Activated CD8-positive, alpha-beta memory T cell treated with anti-CD3 and anti-CD28 coated beads for 24 hours (primary cell): ENCODE measurements around the gene TEPSIN.
A peak's percentile ranks its signal among the peaks of the same experiment; 100 is the strongest.

Experiments
- DNase-seq: peaks from one replicate; pipeline ENCODE4 v3.0.0-alpha.2; 2020

Gene TEPSIN

DNA sequence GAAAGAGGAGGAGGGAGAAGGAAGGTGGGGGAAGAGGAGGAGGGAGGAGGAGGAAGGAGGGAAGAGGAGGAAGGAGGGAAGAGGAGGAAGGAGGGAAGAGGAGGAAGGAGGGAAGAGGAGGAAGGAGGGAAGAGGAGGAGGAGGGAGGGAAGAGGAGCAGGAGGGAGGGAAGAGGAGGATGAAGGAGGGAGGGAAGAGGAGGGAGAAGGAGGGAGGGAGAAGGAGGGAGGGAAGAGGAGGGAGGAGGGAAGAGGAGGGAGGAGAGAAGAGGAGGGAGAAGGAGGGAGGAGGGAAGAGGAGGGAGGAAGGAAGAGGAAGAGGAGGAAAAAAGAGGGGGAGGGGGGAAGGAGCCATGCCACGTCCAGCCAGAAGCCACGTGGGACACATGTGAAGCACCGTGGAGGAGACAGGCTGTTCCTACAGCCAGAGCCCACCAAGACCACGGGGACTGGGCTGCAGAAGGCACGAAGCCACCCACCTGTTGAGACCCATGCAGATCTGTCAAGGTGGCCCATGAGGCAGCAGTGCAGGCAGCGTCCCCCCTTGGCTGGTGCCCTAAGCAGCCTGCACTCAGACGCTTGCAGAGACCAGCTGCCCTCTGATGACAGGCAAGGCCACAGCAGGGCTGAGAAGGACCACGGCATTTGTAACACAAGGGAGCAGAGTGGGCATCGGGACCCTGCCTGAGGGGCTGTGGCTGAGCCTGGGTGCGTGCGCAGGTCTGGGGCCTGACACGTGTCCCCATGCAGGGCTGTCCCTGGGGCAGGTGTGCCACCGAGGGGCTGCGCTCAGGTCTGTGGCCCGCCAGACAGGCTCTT, 10.6 kb upstream of the TEPSIN start:
- no peak for DNase-seq

DNA sequence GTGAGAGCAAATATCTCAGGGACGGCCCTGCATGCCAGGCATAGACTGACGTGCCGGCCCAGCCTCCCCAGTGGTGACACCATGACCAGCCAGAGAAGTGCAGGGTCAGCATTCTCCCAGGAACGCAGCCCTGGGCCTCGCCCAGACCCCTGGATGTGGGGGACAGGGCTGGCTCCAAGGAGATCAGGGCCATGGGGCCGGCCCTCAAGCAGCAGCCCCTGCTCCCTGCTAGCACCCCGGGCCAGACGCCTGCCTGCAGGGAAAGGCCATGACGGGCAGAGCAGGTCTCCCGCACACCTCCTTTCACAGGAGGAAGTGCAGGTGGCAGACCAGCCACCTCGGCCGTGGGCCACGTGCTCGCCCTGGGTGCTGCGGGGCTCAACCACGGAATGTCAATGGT, 9.8 kb upstream of the TEPSIN start:
- DNase-seq, result no peak

DNA sequence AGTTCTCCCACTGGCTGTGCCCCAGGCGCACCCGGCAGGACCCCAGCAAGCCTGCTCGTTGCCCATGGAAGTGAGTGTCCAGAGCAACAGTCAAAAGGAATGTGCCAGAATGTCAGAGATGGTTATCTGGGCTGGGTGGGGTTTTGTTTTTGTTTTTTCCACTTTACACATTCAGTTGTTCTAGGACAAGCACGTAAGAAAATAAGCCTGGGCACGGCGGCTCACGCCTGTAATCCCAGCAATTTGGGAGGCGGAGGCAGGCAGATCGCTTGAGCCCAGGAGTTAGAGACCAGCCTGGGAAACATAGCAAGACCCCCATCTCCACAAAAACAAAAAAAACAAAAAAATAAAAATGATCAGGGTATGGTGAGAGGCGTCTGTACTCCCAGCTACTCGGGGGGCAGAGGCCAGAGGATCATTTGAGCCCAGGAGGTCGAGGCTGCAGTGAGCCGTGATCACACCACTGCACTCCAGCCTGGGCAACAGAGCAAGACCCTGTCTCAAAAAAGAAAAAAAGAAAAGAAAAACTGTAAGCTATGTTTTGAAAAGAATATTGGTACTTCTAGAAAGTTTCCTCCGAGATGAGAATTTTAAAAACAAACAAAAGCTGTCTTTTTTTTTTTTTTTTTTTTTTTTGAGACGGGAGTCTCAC, 8.6 kb upstream of the TEPSIN start:
- no peak for DNase-seq

DNA sequence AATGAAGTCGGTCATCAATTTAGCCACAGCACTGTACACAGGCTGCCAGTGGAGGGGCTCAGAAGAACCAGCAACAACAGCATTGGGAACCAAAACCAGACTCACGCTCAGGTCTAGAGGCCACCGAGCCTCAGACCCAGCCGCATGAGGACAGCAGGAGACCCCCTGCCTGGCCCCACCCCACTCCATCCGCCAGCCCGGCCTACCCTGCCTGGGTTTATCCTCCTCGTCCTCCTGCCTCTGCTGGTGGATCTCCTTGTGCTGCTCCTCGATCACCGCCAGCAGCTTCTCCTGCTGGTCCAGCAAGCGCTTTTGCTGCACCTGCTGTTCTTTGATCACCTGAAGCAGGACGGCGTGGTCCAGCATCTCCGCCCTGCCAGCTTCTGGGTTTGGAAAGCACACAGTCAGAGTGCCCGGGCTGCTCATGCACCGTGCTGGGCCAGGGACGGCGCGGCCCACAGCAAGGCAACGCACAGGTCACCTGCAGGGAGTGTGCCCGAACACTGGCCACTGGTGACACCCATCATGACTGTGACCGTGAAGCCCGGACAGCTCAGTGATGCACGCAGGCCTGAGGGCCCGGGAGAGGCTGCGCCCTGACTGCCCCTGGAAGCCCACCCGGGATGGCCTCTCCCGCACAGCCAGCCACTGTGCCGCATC, 8.0 kb upstream of the TEPSIN start:
- no peak for DNase-seq

DNA sequence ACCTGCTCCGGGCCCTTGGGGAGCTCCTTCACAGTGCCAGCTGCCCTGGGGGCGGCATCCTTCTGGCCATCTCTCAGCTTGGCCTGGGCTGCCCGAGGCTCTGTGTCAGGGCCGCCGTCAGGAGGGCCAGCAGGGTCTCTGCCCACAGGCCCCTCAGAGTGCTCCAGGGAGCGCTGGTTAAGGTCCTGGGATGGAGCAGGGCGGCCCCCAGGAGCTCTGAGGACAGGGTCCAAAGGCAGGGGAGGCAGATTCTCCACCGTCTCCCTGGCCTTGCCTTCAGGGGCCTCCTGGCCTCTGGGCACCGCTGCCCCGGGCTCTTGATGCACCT, 7.5 kb upstream of the TEPSIN start:
- no peak for DNase-seq

DNA sequence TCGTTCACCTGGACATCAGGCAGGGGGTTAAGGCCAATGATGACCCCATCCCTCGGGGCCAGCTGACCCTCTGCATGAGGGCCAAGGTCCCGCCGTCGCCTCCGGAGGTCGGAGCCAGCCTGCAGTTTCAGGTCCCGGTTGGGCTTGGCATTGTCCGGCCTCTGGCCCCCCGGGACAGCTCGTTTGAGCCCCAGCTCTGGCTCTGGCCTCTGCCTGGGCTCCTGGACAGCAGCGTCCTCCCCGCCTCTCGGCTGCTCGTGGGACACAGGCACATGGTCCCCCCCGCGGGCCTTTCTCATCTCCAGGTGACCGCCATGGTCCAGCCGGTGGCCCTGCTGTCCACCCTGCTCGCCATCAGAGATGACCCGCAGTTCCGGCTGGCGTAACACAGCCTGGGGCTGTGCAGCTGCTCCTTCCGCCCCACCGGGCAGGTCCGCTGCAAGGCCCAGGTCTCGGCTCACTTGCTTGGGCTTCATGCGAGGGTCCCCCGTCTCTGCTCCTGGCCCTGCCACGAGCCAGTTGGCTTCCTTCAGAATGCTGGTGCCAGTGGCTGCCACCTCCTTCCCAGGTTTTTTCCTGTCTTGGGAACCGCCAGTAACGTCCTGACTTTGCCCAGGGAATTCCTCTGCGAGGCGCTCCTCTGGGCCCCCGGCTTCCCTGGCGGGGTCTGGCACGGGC, 6.9 kb upstream of the TEPSIN start:
- DNase-seq, result no peak

DNA sequence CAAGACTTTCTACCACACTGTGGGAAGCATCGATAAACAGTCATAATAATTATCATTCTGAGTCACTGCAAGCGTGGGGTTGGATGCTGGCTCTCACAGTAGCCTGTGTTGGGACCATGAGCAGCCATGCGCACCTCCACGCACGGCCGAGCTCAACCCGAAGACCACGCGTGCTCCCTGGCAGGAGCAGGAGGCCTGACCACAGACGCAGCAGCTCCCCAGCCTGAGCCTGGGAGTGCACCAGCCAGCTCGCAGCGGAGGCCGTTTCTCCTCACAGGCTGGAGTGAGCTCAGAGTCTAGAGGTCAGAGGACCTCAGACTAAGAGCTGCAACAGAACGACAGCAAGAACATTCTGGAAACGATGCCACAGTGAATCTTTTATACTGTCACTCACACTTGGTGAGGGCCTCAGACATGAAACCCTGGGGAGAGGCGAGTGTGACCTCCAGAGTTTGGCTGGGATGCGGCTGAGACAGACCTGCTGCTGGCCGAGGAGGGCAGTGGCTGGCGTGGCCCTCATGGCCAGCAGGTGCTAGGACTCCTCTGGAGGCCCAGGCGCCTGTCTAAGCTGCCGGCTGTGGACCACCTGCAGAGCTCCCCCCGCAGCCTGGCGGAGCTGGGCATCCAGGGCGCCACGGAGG, 6.3 kb upstream of the TEPSIN start:
- no peak for DNase-seq

DNA sequence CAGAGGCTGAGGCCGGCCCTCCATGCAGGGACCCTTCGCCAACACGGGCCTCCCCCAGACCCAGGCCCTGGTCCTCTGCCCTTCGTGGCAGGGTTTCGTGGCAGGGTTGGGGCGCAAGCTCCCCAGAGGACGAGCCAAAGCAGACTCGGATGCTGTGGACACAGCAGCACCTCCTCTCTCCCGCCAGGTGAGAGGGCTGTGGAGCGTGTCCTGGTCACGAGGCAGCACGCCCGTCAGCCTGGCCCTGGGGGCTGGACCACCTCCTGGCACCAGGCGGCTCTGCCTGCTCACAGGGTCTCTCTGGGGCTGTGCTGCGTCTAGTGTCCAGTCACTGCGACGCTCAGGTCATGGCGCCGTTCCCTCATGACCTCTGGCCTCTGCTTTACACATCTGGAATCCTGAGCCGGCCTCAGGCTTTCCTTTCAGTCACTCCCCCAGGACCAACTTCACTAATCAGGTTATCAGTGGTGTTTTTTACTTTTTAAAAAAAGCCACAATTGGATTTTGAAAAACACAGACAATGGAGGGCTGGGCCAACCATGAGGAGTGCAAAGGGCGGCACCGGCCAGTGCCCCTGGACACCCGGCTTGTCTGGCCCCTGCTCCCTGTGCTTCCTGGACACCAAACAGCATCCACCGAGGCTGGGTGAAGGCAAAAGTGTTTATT, 5.6 kb upstream of the TEPSIN start:
- DNase-seq, result no peak

DNA sequence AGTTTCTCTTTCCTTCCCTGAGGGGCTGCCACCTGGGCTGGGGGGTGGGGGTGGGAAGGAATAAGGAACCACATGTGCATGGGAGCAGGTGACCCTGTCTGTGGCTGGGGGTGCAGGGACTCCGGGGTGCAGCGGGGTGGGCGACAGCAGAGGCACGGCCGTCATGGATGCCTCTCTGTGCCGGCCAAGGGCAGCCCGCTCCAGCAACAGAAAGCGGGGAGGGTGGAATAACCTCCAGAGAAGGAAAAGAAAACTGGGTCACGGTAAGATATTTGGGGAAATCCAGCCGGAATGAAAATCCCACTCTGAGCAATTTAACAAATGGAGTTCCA, 4.4 kb upstream of the TEPSIN start:
- DNase-seq, result no peak

DNA sequence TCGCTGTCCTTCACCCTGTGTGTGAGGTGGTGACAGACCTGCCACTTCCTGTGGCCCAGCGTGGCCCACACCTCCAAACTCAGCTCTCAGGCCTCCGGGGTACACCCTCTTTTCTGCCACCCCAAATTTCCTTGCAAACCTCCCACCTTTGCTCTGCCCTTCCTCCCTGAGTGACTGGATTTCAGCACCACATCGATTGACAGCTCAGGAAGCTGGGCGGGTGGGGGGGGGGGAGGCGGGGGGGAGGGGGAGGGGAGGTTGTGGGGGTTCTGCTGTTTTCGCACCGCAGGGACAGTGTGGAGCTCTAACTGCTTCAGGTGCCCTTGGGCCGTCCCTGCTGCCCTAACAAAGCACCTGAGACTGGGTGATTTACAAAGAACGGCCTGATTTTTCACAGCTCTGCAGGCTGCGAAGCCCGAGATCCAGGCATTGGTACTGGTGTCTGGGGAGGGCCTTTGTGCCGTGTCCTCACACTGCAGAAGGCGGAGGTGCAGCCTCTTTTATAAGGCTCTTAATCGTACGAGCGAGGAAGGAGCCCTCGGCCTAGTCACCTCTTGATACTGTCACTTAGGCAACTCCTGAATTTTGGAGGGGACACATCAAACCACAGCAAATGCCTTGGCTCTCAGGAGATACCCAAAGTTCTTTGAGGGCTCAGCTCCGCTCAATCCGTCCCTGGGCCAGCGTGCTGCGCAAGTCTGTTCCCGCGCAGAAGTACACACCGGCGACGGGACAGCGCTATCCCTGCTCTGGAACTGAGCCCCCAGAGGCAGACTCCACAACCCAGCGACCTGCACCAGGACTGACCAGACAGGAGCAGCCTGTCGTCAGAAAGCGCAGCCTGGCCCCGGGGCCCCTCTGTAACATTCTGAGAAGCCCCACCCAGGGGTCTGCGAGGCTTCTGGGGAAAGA, 3.8 kb upstream of the TEPSIN start:
- DNase-seq, result no peak

DNA sequence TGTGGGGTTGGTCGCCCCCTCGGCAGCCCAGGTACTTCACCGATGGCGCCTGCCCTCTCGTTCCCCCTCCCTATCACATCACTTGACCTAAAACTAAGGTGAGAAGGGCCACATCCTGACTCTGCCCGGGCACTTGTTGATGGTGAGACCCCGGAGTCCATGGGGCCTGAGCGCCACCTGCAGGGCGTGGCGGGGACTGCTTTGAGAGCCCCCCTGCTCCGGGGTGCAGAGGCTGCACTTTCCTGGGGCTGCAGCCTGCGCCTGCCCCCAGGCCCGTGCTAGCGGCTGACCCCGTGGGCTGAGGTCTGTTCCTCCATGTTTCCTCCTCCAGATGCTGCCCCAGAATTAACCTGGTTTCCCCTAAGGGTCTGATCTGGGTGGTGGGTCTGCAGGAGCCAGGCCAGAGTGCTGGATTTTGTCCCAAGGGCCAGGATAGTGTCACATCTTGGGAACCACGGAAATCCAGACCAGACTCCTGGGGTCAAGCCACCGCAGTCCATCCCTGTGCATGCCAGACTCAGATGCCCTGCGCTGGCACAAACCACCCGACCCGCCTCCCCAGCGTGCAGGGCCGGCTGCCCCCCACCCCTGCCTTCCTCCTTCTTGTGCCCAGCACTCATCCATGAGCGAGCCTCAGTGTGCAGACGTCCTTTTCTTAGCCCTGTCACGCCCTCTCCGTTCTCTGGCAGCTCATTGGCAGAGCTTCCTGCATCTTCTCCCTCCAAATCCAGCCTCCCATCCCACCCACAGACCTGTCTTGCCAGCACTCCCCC, 3.0 kb upstream of the TEPSIN start:
- peak; percentile 88 for DNase-seq

DNA sequence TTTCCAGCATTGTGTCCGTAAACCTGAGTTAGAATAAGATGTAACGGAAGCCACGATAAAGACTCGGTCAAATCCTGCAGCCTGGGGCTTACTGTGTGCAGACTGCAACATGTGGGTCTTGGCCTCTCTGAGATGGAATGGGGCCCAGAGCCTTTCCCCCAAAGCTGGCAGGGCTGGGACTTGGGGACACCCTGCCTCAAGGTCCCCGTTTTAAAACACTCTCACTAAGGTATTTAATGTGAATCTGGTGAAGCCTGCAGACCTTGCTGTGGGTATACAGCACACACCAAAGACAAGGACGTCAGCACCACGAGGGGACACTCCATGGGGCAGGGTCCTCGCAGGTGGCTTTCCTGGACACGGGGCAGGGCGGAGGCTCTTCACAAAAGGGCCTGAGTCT, 2.3 kb upstream of the TEPSIN start:
- DNase-seq, result no peak

DNA sequence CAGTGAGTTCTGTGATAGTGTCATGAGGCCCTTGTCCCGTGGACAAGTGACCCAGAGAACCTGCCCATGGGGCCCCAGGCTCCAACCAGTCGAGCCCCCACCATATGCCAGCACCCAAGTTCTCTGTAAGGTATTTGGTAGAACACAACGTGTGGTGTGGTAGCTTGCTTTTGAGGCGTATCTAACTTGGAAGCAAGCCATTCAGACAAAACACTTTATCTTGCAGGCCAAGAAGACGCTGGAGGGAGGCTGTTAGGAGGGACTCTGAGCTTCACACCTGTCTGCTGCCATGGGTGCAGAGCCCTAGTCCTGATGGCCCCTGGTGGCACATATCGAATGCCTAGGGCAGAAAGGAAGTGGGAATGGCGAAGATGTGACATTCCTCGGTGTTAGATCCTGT, 1.9 kb upstream of the TEPSIN start:
- DNase-seq, result no peak

DNA sequence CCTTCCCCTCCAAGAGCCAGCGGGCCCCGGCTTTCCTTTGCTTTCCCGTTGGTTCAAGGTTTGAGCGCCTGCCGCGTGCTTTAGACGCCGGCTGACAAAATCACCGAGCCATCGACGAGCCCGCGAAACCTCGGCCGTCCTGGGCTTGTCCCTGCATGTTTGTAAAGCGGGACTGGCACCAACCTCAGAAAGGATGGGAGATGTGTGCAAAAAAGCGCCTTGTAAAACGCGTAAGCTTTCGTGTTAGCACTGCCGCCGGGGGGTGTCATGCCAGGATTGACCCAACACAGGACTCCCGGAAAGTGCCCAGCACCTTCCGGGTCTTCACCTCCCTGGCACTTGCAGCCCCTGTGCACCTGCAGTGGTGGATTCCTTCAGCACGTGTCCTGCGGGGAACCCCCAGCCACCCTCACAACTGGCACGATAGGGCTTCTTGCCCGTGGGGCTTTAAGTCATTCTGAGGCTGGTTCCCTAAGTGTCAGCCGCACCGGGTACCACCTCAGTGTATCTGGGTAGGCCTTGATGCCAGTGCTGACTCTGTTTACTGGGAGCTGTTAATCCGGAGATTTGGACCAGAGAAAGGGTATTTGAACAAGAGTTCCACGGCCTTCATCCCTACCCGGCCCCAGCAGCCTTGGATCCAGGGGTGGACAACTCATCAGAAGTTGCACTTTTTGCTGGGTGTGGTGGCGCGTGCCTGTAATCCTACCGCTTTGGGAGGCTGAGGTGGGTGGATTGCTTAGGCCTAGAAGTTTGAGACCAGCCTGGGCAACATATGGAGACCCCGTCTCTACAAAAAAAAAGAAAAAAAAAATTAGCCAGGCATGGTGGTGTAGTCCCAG, 1.1 kb upstream of the TEPSIN start:
- peak; percentile 81 for DNase-seq

DNA sequence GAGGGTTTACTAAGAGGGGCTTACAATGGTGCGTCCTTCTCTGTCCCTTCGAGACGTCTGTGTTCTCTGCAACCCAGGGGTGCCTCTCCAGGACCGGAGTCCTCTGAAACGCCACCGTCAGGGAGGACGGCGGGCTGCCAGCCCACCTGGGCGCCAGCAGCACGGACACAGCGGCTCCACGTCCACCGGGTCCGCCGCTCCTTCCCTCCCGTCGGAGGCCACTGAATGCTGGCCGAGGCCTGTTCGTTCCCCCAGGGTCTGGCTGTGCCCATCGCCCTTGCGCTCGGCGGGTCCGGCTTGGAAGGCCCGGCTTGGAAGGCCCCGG, 403 bp downstream of the TEPSIN start:
- DNase-seq, result no peak

DNA sequence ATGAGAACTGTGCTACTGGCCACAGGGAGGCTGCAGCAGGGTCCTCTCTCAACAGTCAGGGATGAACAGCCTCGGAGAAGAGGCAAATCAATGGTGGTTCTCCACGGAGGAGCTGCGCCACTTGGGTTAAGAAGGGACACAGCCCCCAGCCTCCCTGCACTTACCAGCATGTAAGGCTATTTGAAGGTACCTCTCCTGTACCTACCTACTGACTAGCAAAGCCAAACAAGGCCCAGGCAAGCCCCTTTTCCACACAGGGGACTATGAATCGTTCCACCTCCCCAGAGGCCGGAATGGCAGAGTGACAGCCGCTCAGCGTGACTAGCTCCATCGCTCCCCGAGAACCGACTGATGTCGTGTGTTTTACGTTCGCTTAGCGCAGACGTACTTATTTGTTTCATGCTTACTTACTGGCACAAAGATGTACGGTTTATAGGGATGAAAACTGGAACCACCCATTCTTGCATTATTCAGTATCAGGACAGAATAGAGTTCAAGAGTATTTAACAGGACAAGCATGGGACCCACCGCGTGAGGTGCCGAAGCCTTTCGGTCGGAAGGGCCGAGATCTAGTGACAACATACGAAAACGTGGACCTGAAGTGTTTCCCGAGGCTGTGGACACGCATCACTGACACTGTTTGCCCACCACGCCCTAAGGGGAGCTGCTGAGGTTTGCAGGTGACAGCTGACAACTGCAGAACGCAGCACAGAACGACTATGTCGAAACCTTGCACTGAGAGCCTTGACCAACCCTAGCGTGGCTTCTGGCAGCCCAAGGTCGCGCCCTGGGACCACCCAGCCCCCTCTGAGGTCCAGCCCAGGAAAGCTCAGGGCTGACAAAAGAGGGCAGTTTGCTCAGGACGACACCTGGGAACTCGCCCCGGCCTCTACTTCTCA, 1.0 kb downstream of the TEPSIN start:
- no peak for DNase-seq

DNA sequence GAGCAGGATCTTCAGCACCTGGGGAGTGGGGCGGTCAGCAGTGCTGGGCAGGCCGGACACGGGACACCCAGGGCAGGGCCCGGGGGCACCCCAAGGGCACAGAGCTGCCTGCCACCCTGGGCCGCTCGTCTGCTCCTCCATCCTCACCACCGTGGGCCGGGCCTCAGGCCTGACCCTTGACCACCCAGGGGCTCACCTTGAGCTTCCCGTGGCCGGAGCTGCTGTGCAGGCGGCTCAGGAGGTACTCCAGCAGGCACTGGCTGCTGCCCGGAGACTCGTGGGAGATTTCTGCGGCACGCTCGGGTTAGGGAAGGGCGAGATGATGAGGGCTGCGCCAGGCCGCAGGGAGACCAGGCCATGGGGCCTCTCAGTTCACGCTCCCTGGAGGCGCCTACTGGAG, 2.1 kb downstream of the TEPSIN start:
- DNase-seq, result no peak

DNA sequence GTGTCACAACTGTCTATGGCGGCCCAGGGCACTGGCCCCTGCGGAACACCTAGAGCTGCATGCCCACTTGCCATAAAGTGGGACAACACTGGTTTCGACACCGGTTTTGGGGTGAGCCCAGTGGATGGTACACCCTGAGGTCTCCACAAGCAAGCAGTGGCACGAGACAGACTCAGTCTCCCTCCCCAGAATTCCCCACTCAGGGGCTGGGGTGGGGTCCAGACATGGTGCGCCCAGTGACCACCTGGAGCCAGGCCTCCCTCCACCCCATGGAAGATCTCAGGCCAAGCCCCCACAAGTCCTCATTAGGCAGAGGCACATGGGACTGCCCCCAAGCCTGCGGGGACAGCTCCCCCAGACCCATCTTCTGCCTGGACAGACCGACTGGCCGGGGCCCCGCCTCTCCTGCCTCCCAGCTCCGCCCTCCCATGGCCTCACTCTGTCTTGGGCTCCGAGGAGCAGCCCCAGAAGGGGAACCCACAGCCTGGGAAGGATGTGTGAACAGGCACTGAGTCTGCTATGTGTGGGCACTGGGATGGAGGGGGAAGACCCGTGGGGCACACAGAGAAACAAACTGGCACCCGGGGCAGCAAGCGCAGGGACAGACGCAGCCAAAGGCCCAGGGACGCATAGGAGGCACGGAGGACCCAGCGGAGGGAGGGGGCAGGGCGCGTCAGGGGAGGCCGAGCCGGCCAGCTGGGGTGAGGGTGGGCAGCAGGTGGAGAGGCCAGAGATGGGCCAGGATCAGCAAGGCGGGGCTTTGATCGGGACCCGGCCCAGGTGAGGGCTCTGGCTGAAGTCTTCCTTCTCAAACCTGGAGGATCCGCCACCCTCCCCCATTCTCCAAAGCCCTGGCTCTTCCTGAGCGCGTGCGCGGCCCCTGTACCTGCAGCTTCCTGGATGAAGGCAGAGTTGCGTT, 2.8 kb downstream of the TEPSIN start:
- DNase-seq, result no peak
